Small intestine (tissue), 16 donors: ENCODE measurements around the gene STX17. TPM values are rescaled to one million over a fixed set of nuclear protein-coding genes. Genes with fewer than 3 reads are reported as not detected.
"Not testable (repeated sequence)": the region's sequence is repeated elsewhere in the genome, so short reads cannot be mapped to it uniquely, and the experiment has no call there.

ENCODE experiments used
- DNase-seq, 2 donors: peaks; one replicate each; pipeline versions ENCODE4 v3.0.0 to v3.0.0-alpha.2; 2013
- FAIRE-seq: peaks from 2 replicates; lab custom pipeline; 2012; peaks lifted over from hg19 to GRCh38; lab: Jason Lieb, UNC
- H3K27ac ChIP-seq, 3 donors: one replicate each; pipeline ENCODE4 v1.5.1; 2013; ENCODE audit warnings: low read length in 2 of 3, mild to moderate bottlenecking in 2 of 3, control low read depth in 1 of 3, inconsistent platforms in 1 of 3, low read depth in 1 of 3, moderate library complexity in 1 of 3
- H3K27me3 ChIP-seq, 3 donors: one replicate each; pipeline ENCODE4 v1.6.1; 2013; ENCODE audit warnings: low read length in 3 of 3, inconsistent platforms in 1 of 3; ENCODE audit not compliant: control insufficient read depth in 3 of 3, insufficient read depth in 3 of 3
- H3K36me3 ChIP-seq, 3 donors: one replicate each; pipeline ENCODE4 v1.6.1; 2013; ENCODE audit warnings: low read length in 3 of 3, inconsistent platforms in 1 of 3, low read depth in 1 of 3, mild to moderate bottlenecking in 1 of 3, moderate library complexity in 1 of 3; ENCODE audit not compliant: control insufficient read depth in 3 of 3, insufficient read depth in 2 of 3
- H3K4me1 ChIP-seq, 3 donors: one replicate each; pipeline ENCODE4 v1.6.1; 2013; ENCODE audit warnings: low read length in 2 of 3, inconsistent platforms in 1 of 3, low read depth in 1 of 3, mild to moderate bottlenecking in 1 of 3, moderate library complexity in 1 of 3; ENCODE audit not compliant: control insufficient read depth in 3 of 3, insufficient read depth in 2 of 3
- H3K4me3 ChIP-seq, 3 donors: one replicate each; pipeline ENCODE4 v1.5.1; 2013; ENCODE audit warnings: low read length in 3 of 3, control low read depth in 1 of 3, inconsistent platforms in 1 of 3, low read depth in 1 of 3, mild to moderate bottlenecking in 1 of 3, moderate library complexity in 1 of 3
- H3K9me3 ChIP-seq, 2 donors: one replicate each; pipeline ENCODE4 v1.6.1; 2013; ENCODE audit warnings: low read depth in 1 of 2, low read length in 1 of 2; ENCODE audit not compliant: control insufficient read depth in 2 of 2, insufficient read depth in 1 of 2
- WGBS, 3 donors: extraction: QIAGEN DNeasy Blood & Tissue Kit; methylation state at CpG; one replicate each; pipeline ENCODE4 v1.1.7; 2013; 5-methylcytosine and 5-hydroxymethylcytosine counted together
- long read RNA-seq, 10 donors: transcript quantifications; one replicate each; lab custom pipeline, GENCODE V29; 2026
- polyA plus RNA-seq, 4 donors: library from polyadenylated mRNA; stranded (reverse) in 3 of 4; unstranded in 1 of 4; fragments of 200-250 nt in 3 of 4; fragments of 120-200 nt in 1 of 4; gene quantifications; one replicate each; pipeline versions ENCODE4 v1.2.1 to v1.2.3, GENCODE V29; 2013
- donor health status: healthy with polysubstance abuse.
- donor health status: control.
- donor health status: control.
- donor health status: Bipolar disorder and iron deficiency.
- donor health status: healthy.

The STX17 gene
- polyA plus RNA-seq = 10 to 100 TPM in 1 of 4 donors, 1 to 10 TPM in 3; 7.2 to 33.4 (median 8.5) TPM
- long read RNA-seq, donor 1, transcript STX17-201 (8 exons, 2,713 nt) = major isoform, 15 of 21 reads
- long read RNA-seq, donor 1, transcript STX17-209 (2 exons, 858 nt) = minor isoform, 5 of 21 reads
- long read RNA-seq, donor 1, partial matches to known transcripts = 0 of 21 reads
- long read RNA-seq, donor 1, other reads (novel, unspliced or antisense) = 0 of 21 reads
- long read RNA-seq, donor 2, transcript STX17-201 (8 exons, 2,713 nt) = major isoform, 5 of 5 reads
- long read RNA-seq, donor 2, partial matches to known transcripts = 0 of 5 reads
- long read RNA-seq, donor 2, other reads (novel, unspliced or antisense) = 0 of 5 reads
- long read RNA-seq, donor 3, transcript STX17-201 (8 exons, 2,713 nt) = major isoform, 9 of 11 reads
- long read RNA-seq, donor 3, partial matches to known transcripts = 0 of 11 reads
- long read RNA-seq, donor 3, other reads (novel, unspliced or antisense) = 0 of 11 reads
- long read RNA-seq, donor 4 = 0 reads
- long read RNA-seq, donor 5, partial matches to known transcripts = 0 of 1 reads
- long read RNA-seq, donor 5, other reads (novel, unspliced or antisense) = 0 of 1 reads
- long read RNA-seq, donor 6, transcript STX17-201 (8 exons, 2,713 nt) = major isoform, 10 of 12 reads
- long read RNA-seq, donor 6, partial matches to known transcripts = 0 of 12 reads
- long read RNA-seq, donor 6, other reads (novel, unspliced or antisense) = 0 of 12 reads
- long read RNA-seq, donor 7, transcript STX17-201 (8 exons, 2,713 nt) = major isoform, 9 of 10 reads
- long read RNA-seq, donor 7, partial matches to known transcripts = 0 of 10 reads
- long read RNA-seq, donor 7, other reads (novel, unspliced or antisense) = 0 of 10 reads
- long read RNA-seq, donor 8, partial matches to known transcripts = 0 of 1 reads
- long read RNA-seq, donor 8, other reads (novel, unspliced or antisense) = 0 of 1 reads
- long read RNA-seq, donor 9, partial matches to known transcripts = 0 of 2 reads
- long read RNA-seq, donor 9, other reads (novel, unspliced or antisense) = 0 of 2 reads
- long read RNA-seq, donor 10, transcript STX17-201 (8 exons, 2,713 nt) = major isoform, 8 of 9 reads
- long read RNA-seq, donor 10, partial matches to known transcripts = 0 of 9 reads
- long read RNA-seq, donor 10, other reads (novel, unspliced or antisense) = 0 of 9 reads

- FAIRE-seq = no peak
- Histone ChIP-seq H3K27me3 (peaks cover 0 to 2% (median 0%) of the 10 kb centered on the region in 3 donors), H3K4me3 (peak within 1 kb of the TSS; percentile 80 to 84 (median 84)), H3K36me3 (peaks cover 0 to 5% (median 0%) of the 10 kb centered on the region in 3 donors), H3K4me1 (peaks cover 0 to 6% (median 2%) of the 10 kb centered on the region in 3 donors), H3K27ac (peak within 1 kb of the TSS; percentile 92 to 98 (median 97)), H3K9me3 (no peaks in the 10 kb centered on the region)
- 0 to 1% (median 0%) methylated on average over 54 to 76 of the region's 76 CpGs for WGBS, 3 donors
- peak; percentile 83 to 94 for DNase-seq
These were observed at the start of gene STX17 for GRCh38 chr9:99906403-99907207. TSS of gene STX17 (plus strand) at chr9:99906654. CDS start at chr9:99915240, 8,586 bp downstream.

- H3K36me3 ChIP-seq, DNase-seq, FAIRE-seq, H3K27me3 ChIP-seq, H3K4me3 ChIP-seq, H3K4me1 ChIP-seq, H3K27ac ChIP-seq, H3K9me3 ChIP-seq: not testable (repeated sequence)
- 92 to 98% (median 95%) methylated on average over 3 of the region's 3 CpGs for WGBS, 3 donors
These were observed 48.9 kb upstream of the STX17 start for GRCh38 chr9:99857576-99857975.

DNA sequence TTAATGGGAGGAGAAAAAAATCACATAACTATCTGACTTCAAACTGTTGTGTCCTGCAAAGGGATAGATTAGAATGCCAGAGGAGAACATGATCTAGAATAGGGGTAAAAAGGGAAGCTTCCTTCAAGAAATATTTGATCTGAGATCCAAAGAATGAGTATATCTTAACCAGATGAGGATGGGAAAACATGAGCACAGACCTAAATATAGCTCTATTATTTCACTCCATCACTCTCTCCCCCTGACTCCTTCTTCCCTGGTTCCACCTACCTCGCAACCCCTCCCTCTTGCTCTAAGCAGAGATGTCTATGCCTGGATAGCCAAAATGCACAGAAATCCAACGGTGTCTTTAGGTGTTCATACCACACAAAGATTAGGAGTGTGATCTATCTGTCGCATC is 48.4 kb upstream of the STX17 start:
- FAIRE-seq = no peak
- Histone ChIP-seq H3K4me3 (no peak overlapping the region), H3K9me3 (no peaks in the 10 kb centered on the region), H3K27me3 (no peaks in the 10 kb centered on the region), H3K27ac (no peak overlapping the region), H3K4me1 (no peaks in the 10 kb centered on the region), H3K36me3 (no peaks in the 10 kb centered on the region)
- no peak for DNase-seq
- WGBS, 3 donors = 89 to 96% (median 93%) methylated on average over 3 of the region's 3 CpGs

GRCh38 chr9:99859243-99859980 is 47.0 kb upstream of the STX17 start:
- no peak overlapping the region for H3K4me3 ChIP-seq
- no peaks in the 10 kb centered on the region for H3K9me3 ChIP-seq
- DNase-seq (no peak), FAIRE-seq (no peak)
- H3K36me3 ChIP-seq = no peaks in the 10 kb centered on the region
- no peak overlapping the region for H3K27ac ChIP-seq
- WGBS, 3 donors = 74 to 84% (median 82%) methylated on average over 5 of the region's 5 CpGs
- peaks cover 0 to 3% (median 0%) of the 10 kb centered on the region in 3 donors for H3K27me3 ChIP-seq
- no peaks in the 10 kb centered on the region for H3K4me1 ChIP-seq

- Histone ChIP-seq H3K27me3 (peaks cover 0 to 3% (median 0%) of the 10 kb centered on the region in 3 donors), H3K27ac (no peak overlapping the region), H3K4me1 (no peaks in the 10 kb centered on the region), H3K36me3 (no peaks in the 10 kb centered on the region), H3K9me3 (no peaks in the 10 kb centered on the region), H3K4me3 (no peak overlapping the region)
- no peak for FAIRE-seq
- no peak for DNase-seq
- 63 to 91% (median 73%) methylated on average over 1 of the region's 1 CpG for WGBS, 3 donors
These were observed 46.2 kb upstream of the STX17 start for GRCh38 chr9:99860266-99860665.

- Histone ChIP-seq H3K4me1 (no peaks in the 10 kb centered on the region), H3K4me3 (no peak overlapping the region), H3K36me3 (no peaks in the 10 kb centered on the region), H3K27ac (no peak overlapping the region), H3K27me3 (peaks cover 0 to 3% (median 0%) of the 10 kb centered on the region in 3 donors), H3K9me3 (no peaks in the 10 kb centered on the region)
- FAIRE-seq (no peak), DNase-seq (no peak)
- WGBS, 3 donors = 85 to 97% (median 92%) methylated on average over 2 of the region's 2 CpGs
These were observed 42.5 kb upstream of the STX17 start for GRCh38 chr9:99863955-99864354.

DNA sequence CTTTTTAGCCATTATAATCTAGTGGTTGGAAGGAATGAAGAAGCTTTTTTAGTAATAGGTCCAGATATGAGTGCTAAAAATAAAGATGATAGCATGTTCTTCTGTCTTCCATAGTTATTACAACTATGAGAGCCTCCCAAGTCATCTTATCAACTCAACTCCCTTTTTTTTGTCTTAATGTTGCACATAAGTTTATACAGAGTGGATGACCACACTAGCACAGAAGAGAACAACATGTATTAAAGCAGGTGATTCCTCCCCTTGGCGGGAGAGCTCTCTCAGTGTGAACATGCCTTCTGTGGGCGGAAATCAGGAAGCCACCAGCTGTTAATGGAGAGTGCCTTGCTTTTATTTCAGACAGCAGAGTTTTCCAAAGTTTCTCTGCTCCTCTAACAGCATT is 40.1 kb upstream of the STX17 start:
- DNase-seq (no peak), FAIRE-seq (no peak)
- no peaks in the 10 kb centered on the region for H3K4me1 ChIP-seq
- 79 to 85% (median 81%) methylated on average over 2 of the region's 2 CpGs for WGBS, 3 donors
- H3K4me3 ChIP-seq = no peak overlapping the region
- H3K27ac ChIP-seq = no peak overlapping the region
- no peaks in the 10 kb centered on the region for H3K9me3 ChIP-seq
- no peaks in the 10 kb centered on the region for H3K36me3 ChIP-seq
- peaks cover 0 to 3% (median 0%) of the 10 kb centered on the region in 3 donors for H3K27me3 ChIP-seq
